GOT3 (cell line): ENCODE data around the gene RAD51B.
"Not testable (repeated sequence)": the region's sequence is repeated elsewhere in the genome, so short reads cannot be mapped to it uniquely, and the experiment has no call there.

Experiments used
- DNase-seq: peaks from one replicate; lab custom pipeline; 2025; ENCODE audit warnings: mixed read lengths; lab: John Stamatoyannopoulos, UW

The RAD51B gene

DNA sequence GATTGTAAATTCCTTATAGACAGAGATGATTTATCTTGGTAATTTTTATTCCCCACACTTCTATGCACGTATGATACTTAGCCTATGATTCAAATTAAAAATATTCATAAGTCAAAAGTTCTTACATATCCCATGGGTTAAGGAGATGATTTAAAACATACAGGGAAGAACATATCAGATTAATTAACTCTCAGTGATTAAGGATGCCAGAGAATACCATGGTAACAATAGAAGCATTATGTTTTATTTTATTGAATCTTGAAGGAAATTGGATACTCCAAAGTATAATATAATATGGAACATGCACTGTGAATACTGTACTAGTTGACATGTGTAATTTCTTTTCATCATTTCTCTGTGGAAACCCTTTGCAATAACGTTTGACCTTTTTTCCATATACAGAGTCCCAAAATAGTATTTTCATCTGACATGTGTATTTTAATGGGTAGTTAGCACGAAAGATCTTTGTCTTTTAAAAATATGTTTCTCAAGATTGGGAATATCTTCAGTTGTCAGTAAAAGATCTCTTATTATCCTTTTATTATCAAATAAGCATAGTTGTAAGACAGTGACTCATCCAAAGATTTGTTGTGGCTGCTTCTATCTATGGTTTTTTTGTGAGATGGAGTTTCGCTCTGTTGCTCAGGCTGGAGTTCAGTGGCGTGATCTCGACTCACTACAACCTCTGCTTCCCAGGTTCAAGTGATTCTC, 166.7 kb downstream of the RAD51B start:
- no peak for DNase-seq

DNA sequence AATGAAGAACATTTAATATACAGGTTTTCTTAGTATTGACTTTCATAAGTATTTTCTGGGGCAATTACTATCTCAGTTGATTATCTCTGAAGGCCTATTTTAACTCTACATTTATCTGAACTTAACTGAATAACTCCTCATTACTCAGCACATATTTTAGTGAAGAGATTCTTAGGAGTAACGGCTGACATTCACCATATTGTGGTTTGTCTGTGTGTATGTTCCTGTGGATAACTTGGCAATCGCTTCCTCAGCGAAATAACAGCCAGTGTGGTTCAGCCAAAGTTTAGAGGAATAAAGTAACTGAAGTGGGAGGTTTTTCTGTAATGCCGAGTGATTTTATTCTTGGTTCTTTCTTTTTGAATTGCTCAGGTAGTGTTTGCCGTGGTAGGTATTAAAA, 168.0 kb downstream of the RAD51B start:
- no peak for DNase-seq

DNA sequence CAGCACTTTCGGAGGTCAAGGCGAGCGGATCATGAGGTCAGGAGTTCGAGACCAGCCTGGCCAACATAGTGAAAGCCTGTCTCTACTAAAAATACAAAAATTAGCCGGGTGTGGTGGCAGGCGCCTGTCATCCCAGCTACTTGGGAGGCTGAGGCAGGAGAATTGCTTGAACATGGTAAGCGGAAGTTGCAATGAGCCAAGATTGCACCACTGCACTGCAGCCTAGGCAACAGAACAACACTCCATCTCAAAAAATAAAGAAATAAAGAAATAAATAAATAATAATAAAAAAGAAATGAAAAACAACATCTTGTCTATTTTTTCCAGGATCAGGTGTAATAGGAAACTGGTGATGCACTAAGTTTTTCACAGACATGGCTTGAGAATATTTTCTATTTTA, 168.6 kb downstream of the RAD51B start:
- DNase-seq, result not testable (repeated sequence)

GRCh38 chr14:67990576-67990975, 171.0 kb downstream of the RAD51B start:
- no peak for DNase-seq

DNA sequence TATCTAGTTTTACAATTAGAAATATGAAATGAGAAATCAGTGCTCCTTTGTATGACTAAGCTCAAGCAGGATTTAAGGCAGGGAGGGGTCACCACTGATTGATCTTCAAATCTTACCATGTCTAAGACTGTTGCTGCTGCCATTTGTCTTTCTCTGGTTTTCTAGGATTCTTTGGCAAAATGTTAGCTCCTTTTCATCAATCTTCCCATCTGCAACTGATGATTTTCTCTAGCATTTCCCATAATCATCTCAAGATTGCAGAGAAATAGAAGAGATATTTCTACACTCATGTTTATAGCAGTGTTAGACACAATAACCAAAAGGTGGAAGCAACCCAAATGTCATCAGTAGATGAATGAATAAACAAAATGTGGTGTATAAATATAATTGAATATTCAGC, 175.0 kb downstream of the RAD51B start:
- no peak for DNase-seq

DNA sequence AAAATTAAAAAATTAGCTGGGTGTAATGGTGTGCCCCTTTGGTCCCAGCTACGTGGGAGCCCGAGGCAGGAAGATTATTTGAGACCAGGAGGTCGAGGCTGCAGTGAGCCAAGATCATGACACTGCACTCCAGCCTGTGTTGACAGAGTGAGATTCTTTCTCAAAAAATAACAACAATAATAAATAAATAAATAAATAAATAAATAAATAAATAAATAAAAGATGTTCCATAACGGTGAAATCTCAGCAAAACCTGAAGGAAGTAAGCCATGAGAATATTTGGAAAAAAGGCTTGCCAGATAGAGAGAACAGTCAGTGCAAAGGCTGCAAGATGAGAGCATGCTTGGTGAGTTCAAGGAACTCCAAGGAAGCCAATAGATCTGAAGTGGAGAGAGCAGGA, 176.7 kb downstream of the RAD51B start:
- no peak for DNase-seq

- DNase-seq, result no peak
Observed at GRCh38 chr14:67998834-67999233, 179.3 kb downstream of the RAD51B start.

DNA sequence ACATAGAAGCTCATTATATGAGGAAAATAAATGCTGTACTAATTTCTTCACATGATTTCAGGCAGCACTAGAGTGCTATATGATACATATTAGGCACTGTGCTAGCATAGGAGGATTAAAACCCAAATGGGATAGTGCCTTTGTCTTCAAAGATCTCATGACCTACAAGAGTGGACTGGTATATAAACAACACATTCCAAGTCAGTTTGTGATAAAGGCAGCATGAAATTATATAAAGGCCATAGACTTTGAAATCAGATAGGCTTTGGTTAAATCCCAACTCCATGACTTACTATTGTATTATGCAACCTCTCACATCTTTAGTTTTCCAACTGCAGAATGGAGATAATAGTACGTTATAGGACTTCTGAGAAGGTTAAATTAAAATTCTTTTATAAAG, 179.7 kb downstream of the RAD51B start:
- DNase-seq, result no peak

GRCh38 chr14:67999705-68000384, 180.3 kb downstream of the RAD51B start:
- DNase-seq, result no peak

GRCh38 chr14:68000511-68000910, 180.9 kb downstream of the RAD51B start:
- DNase-seq, result no peak

DNA sequence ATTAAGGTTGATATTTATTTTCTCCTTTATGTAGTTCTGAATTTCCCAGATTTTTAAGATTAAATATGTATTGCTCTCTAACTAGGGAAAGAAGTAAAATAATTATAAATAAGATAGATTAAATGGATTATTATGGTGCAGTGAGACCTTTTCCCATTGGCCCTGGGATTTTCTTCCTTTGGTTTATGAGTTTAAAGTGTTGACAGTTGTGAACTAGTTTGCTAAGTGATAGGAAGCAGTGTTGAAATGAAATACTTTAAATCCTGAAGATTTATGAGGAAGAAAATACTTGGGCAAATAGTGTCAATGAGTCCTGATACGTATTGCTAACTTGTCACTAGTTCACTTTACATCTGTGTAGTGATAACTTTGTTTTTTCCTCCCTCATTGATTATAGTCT, 188.9 kb downstream of the RAD51B start:
- DNase-seq, result no peak

GRCh38 chr14:68011406-68012028, 191.9 kb downstream of the RAD51B start:
- no peak for DNase-seq

DNA sequence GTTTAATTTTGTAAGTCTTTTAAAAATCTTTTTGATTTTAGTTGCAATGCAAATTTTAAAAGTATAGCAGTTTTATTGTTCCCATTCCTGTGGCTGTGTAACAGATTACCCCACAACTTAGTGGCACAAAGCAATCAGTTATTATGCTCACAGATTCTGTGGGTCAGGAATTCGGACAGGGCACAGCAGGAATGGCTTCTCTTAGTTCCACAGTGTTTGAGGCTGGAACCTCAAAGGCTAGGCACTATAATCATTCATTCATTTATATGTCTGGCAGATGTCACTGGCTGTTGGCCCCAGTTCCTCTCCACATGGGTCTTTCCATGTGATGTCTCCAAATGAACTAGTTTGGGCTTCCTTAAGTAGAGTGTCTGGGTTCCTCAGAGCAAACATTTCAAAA, 193.3 kb downstream of the RAD51B start:
- DNase-seq, result no peak

DNA sequence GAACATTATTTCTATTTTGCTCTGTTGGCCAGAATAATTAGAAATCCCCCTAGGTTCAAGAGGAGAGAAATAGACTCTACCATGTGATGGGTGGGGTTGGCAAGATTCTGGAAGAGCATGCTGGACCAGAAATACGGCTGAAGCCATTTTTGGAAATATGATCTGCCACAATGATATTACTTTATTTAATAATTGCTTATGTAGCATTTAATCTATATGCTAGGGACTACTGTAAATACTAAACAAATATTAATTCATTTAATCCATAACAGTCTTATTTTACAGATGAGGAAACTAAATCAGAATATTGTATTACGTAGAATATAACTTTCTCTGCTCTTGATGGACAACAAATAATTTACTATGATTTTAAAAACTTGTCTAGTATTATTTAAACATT, 193.7 kb downstream of the RAD51B start:
- DNase-seq, result no peak

GRCh38 chr14:68014771-68015170, 195.2 kb downstream of the RAD51B start:
- no peak for DNase-seq

- no peak for DNase-seq
Observed at GRCh38 chr14:68015356-68016254, 196.0 kb downstream of the RAD51B start.

- no peak for DNase-seq
Observed at GRCh38 chr14:68016255-68016914, 196.8 kb downstream of the RAD51B start.

GRCh38 chr14:68018598-68018997, 199.0 kb downstream of the RAD51B start:
- no peak for DNase-seq

DNA sequence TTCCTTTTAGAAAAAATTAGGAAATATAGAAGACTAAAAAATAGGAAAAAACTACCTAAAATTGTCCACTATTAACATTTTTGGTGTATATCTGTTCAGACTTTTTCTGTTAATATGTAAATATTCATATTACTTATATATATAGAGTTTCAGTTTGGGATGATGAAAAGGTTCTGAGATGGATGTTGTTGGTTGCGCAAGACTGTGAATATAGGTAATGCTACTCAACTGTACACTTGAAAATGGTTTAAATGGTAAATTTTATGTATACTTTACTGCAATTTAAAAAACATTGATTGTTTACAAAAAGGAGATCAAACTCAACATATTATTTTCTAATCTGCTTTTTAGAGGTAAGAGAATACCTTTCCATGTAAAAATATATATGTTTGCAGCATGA, 200.9 kb downstream of the RAD51B start:
- no peak for DNase-seq

- DNase-seq, result no peak
Observed at GRCh38 chr14:68020999-68021663, 201.6 kb downstream of the RAD51B start.

DNA sequence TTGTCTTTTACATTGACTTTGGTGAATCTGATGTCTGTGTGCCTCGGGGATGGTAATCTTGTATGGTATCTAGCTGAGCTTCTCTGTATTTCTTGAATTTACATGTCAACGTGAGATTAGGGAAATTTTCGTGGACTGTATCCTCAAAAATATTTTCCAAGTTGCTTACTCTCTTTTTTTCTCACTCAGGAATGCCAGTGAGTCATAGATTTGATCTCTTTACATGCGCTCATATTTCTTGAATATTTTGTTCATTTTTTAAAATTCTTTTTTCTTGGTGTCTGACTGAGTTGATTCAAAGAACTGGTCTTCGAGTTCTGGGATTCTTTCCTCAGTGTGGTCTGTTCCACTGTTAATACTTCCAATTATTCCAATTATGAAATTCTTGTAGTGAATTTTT, 207.7 kb downstream of the RAD51B start:
- no peak for DNase-seq
